Urinary bladder (tissue), 4 donors: Measurements from ENCODE around the gene EFNA2. TPM values are rescaled to one million over a fixed set of nuclear protein-coding genes. Genes with fewer than 3 reads are reported as not detected.
A peak's percentile ranks its signal among the peaks of the same experiment; 100 is the strongest.

Experiments
- DNase-seq: peaks from one replicate; pipeline ENCODE4 v3.0.0-alpha.2; 2015; ENCODE audit errors: extremely low spot score
- H3K27ac ChIP-seq: one replicate; pipeline ENCODE4 v1.5.1; 2013; ENCODE audit warnings: low read depth, mild to moderate bottlenecking, moderate library complexity
- H3K36me3 ChIP-seq: one replicate; pipeline ENCODE4 v1.6.1; 2013; ENCODE audit warnings: mild to moderate bottlenecking, moderate library complexity; ENCODE audit not compliant: insufficient read depth
- H3K4me1 ChIP-seq: one replicate; pipeline ENCODE4 v1.6.1; 2013; ENCODE audit warnings: mild to moderate bottlenecking, moderate library complexity; ENCODE audit not compliant: insufficient read depth
- H3K4me3 ChIP-seq: one replicate; pipeline ENCODE4 v1.5.1; 2013; ENCODE audit warnings: low read depth, low read length
- WGBS: extraction: QIAGEN DNeasy Blood & Tissue Kit; methylation state at CpG from one replicate; pipeline ENCODE4 v1.1.7; 2013; 5-methylcytosine and 5-hydroxymethylcytosine counted together
- polyA plus RNA-seq: library from polyadenylated mRNA; stranded (reverse); fragments of 200-250 nt; gene quantifications from one replicate; pipeline ENCODE4 v1.2.3, GENCODE V29; 2013
- total RNA-seq: library from RNA; depleted of rRNA; stranded (reverse); fragments of >200 nt; gene quantifications from one replicate; pipeline ENCODE4 v1.2.3, GENCODE V29; 2014
- donor health status: healthy with polysubstance abuse.
- donor health status: healthy.

Gene EFNA2
- total and polyA plus RNA-seq, 2 donors: 0.09 to 0.32 TPM

- H3K4me1 ChIP-seq: peaks cover 2% of the 10 kb centered on the region
- peaks cover 3% of the 10 kb centered on the region for H3K36me3 ChIP-seq
- peak overlapping the region; percentile 44 for H3K4me3 ChIP-seq
- H3K27ac ChIP-seq: peak overlapping the region; percentile 86
- 20% methylated on average over 14 of the region's 14 CpGs for WGBS
- no peak for DNase-seq
Measured at GRCh38 chr19:1261538-1261797, 24.2 kb upstream of the EFNA2 start.

DNA sequence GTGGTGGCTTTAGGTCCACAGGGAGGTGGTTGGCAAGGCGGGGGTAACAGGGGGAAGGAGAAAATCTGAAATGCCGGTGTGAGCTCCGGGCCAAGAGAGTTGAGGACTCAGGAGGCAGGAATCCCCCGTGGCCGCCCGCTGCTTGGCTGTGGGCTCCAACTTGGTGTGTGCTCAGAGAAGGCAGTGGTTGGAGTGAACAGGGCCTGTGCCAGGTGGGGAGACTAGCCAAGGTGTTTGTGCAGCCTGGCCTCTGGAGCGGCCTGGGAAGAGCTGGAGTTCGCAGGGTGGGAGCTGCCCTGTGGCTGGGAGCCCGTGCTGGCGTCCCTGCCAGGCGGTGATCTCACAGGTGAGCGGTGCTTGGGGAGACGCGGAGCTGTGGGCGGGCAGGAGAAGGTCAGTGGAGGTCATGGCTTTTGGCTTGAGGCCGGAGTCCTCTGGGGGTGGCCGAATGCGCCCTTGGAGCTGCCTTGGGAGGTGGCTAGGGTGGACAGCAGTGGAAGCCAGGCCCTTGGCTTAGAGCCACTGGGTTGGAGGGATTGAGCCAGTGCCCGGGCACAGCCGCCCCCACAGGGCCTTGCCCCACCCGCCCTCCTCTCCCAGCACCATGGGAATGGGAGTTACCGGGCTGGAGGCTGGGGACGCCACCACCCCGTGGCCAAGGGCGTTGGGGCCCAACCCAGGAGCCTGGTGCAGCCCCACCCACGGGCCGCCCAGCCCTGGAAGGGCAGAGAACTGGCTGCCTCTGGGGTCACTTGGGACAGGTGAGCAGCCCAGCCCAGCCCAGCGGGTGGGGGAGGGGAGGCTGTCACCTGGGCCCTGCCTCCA is 23.7 kb upstream of the EFNA2 start:
- H3K27ac ChIP-seq: peak overlapping the region; percentile 86
- peaks cover 2% of the 10 kb centered on the region for H3K36me3 ChIP-seq
- 37% methylated on average over 28 of the region's 28 CpGs for WGBS
- no peak overlapping the region for H3K4me3 ChIP-seq
- no peak for DNase-seq
- peaks cover 2% of the 10 kb centered on the region for H3K4me1 ChIP-seq

GRCh38 chr19:1262623-1263123 is 23.0 kb upstream of the EFNA2 start:
- WGBS: 62% methylated on average over 21 of the region's 21 CpGs
- H3K4me1 ChIP-seq: peaks cover 2% of the 10 kb centered on the region
- no peaks in the 10 kb centered on the region for H3K36me3 ChIP-seq
- no peak overlapping the region for H3K4me3 ChIP-seq
- peak overlapping the region; percentile 86 for H3K27ac ChIP-seq
- no peak for DNase-seq

DNA sequence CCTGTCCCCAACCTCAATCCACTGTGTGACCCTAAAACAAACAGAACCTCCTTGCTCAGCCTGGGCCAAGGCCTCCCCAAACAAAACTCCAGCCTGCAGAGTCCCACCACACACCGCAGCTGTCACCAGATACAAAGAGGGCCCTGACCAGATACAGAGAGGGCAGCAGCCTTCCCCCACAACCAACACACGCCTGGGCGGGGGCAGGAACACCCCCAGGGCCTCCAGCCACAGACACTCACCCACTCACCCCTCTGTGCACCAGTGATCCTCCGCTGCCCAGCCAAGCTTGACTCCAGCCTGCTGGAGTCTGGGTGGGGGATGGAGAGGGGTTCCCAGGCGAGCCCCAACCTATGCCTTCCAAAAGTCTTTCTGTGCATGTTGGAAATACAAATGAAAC is 22.5 kb upstream of the EFNA2 start:
- Histone ChIP-seq H3K4me1 (peaks cover 2% of the 10 kb centered on the region), H3K36me3 (no peaks in the 10 kb centered on the region), H3K4me3 (no peak overlapping the region), H3K27ac (no peak overlapping the region)
- WGBS: 78% methylated on average over 5 of the region's 5 CpGs
- no peak for DNase-seq

- DNase-seq: no peak
- H3K36me3 ChIP-seq: no peaks in the 10 kb centered on the region
- no peak overlapping the region for H3K4me3 ChIP-seq
- peak overlapping the region; percentile 28 for H3K27ac ChIP-seq
- H3K4me1 ChIP-seq: no peaks in the 10 kb centered on the region
- 66% methylated on average over 26 of the region's 26 CpGs for WGBS
Measured at GRCh38 chr19:1264801-1265614, 20.7 kb upstream of the EFNA2 start.

DNA sequence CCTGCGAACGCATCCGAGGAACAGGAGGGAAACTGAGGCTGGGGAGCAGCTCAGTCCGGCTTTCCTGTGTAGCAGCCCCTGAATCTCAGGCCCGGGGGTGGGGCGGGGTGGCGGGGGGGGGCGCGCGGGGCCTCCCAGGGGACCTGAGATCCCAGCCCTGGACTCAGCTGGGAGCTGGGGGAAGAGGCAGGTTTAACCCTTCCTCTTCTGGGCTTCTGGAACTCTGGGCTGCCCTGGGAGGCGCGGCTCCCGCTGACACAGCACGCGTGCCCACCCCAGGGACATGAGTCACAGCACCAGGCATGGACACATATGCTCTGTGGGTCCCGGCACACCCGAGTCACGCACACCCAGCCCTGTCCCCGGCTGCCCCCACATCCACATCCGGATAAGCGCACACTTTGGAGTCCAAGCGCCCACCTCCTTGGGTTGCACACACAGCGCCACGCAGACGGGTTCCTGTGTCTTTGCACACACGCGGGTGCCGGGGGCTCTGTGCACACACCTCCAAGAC is 20.0 kb upstream of the EFNA2 start:
- H3K4me3 ChIP-seq: no peak overlapping the region
- H3K27ac ChIP-seq: peak overlapping the region; percentile 68
- WGBS: 7% methylated on average over 28 of the region's 28 CpGs
- no peak for DNase-seq
- no peaks in the 10 kb centered on the region for H3K36me3 ChIP-seq
- no peaks in the 10 kb centered on the region for H3K4me1 ChIP-seq

DNA sequence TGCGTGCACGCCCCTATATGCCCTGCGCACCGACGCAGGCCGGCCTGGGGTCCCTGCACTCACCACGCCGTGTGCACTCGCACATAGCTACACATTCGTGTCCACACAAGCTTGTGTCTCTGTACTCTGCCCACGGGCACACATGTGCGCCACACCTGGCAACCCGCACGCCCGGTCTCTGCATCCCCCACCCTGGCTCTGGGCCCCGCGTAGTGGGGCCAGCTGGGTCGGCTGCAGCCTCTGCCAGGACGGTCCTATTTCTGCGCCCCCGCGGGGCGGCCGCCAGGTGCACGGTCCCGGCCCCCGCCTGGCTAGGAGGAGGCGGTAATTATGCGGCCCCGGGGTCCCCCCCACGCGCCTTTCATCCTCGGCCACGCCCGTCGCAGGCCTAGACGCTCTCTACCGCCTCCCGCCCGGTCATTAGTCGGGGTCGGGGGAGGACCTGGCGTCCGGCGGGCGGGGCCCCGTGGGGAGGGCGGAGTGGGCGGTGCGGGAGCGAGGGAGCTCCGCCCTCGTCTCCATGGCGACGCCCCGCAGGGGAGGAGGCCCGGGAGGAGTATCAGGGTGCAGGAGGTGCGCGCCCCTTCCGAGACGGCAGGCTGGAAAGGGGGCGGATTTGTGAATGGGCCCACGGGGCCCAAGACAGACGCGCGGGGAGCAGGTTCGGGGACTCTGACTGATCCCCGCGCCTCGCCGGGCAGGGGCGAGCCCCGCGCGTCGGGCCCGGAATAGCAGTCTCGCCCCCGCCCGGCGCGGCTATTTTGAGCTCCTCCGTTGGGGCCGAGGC is 19.4 kb upstream of the EFNA2 start:
- H3K4me3 ChIP-seq: peak overlapping the region; percentile 33
- H3K27ac ChIP-seq: peak overlapping the region; percentile 68
- 2% methylated on average over 84 of the region's 84 CpGs for WGBS
- DNase-seq: no peak
- no peaks in the 10 kb centered on the region for H3K36me3 ChIP-seq
- H3K4me1 ChIP-seq: no peaks in the 10 kb centered on the region

- Histone ChIP-seq H3K27ac (peak overlapping the region; percentile 68), H3K4me1 (no peaks in the 10 kb centered on the region), H3K4me3 (peak overlapping the region; percentile 33), H3K36me3 (no peaks in the 10 kb centered on the region)
- DNase-seq: no peak
- WGBS: under 1% methylated on average over 59 of the region's 59 CpGs
Measured at GRCh38 chr19:1266916-1267476, 18.7 kb upstream of the EFNA2 start.

DNA sequence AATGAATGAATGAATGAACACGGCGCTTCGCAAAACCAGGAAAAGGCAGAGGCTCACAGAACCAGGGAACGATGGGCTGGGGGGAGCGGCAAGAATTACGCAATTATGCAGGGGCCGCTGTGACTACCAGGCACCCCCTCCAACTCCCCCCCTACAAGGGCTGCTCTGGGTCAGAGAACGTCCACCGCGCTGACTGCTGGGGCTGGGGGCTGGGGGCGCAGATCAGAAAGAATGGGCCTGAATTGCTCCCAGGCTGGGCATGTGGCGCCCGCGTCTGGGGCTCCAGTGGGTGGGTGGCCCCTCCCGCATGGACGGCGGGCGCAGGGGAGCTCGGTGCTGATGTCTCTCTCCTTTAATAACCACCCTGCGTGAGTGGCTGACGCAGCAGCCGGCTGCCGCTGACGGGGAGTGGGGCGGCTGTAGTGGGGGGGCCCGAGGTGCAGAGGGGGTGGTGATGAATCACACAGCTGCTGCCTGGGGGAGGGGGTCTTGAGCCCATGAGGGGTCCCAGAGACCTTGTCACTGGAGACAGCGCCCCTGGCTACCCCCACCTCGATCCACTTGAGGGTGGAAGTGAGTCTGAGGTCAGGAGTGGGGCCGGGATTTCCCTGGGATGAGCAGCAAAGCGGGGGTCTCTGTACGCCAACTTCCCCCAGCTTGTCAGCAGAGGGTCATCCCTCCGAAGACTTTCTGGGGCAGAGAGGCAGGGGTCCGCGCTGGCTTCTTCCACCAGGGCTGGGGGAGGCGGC is 18.0 kb upstream of the EFNA2 start:
- Histone ChIP-seq H3K4me1 (no peaks in the 10 kb centered on the region), H3K4me3 (no peak overlapping the region), H3K27ac (no peak overlapping the region), H3K36me3 (no peaks in the 10 kb centered on the region)
- no peak for DNase-seq
- WGBS: 31% methylated on average over 35 of the region's 35 CpGs

GRCh38 chr19:1268226-1269064 is 17.2 kb upstream of the EFNA2 start:
- peaks cover 3% of the 10 kb centered on the region for H3K36me3 ChIP-seq
- peak overlapping the region; percentile 4 for H3K27ac ChIP-seq
- DNase-seq: no peak
- no peak overlapping the region for H3K4me3 ChIP-seq
- WGBS: 47% methylated on average over 40 of the region's 40 CpGs
- H3K4me1 ChIP-seq: no peaks in the 10 kb centered on the region

DNA sequence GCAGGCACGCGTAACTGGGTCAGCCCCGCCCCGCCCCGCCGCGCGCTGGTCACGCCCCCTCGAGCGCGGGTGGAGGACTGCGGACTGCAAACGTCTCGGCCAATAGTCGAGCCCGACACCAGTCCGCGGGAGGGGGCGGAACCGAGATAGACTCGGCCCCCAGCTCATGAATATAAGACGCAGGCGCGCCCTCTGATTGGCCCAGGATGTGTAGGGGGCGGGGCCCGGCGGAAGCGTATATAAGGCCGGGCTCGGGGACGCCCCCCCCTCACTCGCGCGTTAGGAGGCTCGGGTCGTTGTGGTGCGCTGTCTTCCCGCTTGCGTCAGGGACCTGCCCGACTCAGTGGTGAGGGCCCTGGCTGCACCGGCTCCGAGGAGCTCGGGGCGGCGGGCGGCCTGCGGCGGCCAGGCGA is 16.6 kb upstream of the EFNA2 start, which contains the start of gene CIRBP:
Gene CIRBP (plus strand): TSS at position 268 of the 413 bp plus-strand sequence. CDS start 1,602 bp downstream, outside the sequence.
- under 1% methylated on average over 50 of the region's 50 CpGs for WGBS
- H3K27ac ChIP-seq: peak within 1 kb of the TSS; percentile 100
- no peaks in the 10 kb centered on the region for H3K4me1 ChIP-seq
- peaks cover 4% of the 10 kb centered on the region for H3K36me3 ChIP-seq
- peak; percentile 96 for DNase-seq
- peak within 1 kb of the TSS; percentile 77 for H3K4me3 ChIP-seq
